GM21526 (cell line): Measurements from ENCODE around the gene CHDH.

Experiments
- ATAC-seq: cut with Tn5 transposase; IDR thresholded peaks from one replicate; pipeline ENCODE4 v1.9.1; 2021; ENCODE audit warnings: moderate library complexity; ENCODE audit not compliant: unreplicated experiment, low FRiP score

The CHDH gene

GRCh38 chr3:53764026-53764775, 82.0 kb downstream of the CHDH start:
- ATAC-seq: no peak

GRCh38 chr3:53763353-53763752, 82.9 kb downstream of the CHDH start:
- ATAC-seq: no peak
